Left ventricle myocardium inferior (tissue), 1 donor: Measurements from ENCODE around the gene RCE1. TPM values are rescaled to one million over a fixed set of nuclear protein-coding genes. Genes with fewer than 3 reads are reported as not detected.
A peak's percentile ranks its signal among the peaks of the same experiment; 100 is the strongest.
"Not testable (repeated sequence)": the region's sequence is repeated elsewhere in the genome, so short reads cannot be mapped to it uniquely, and the experiment has no call there.

ENCODE experiments used
- DNase-seq: peaks from one replicate; pipeline ENCODE4 v3.0.0-alpha.2; 2020
- H3K27ac ChIP-seq: fragments of 200-600 bp; replicated peaks from 2 replicates; pipeline ENCODE4 v1.8.0; 2021
- H3K27me3 ChIP-seq: fragments of 200-600 bp; 2 replicates; pipeline ENCODE4 v1.8.0; 2021; ENCODE audit warnings: low read depth
- H3K36me3 ChIP-seq: fragments of 200-600 bp; 2 replicates; pipeline ENCODE4 v1.8.0; 2021
- H3K4me1 ChIP-seq: fragments of 200-600 bp; 2 replicates; pipeline ENCODE4 v1.8.0; 2021
- H3K4me3 ChIP-seq: fragments of 200-600 bp; 2 replicates; pipeline ENCODE4 v1.8.0; 2021; ENCODE audit warnings: mild to moderate bottlenecking, moderate library complexity
- H3K9me3 ChIP-seq: fragments of 200-600 bp; replicated peaks from 2 replicates; pipeline ENCODE4 v1.8.0; 2021
- CTCF ChIP-seq: fragments of 200-600 bp; IDR thresholded peaks from 2 replicates; pipeline ENCODE4 v1.8.0; 2021; ENCODE audit warnings: antibody characterized with exemption, mild to moderate bottlenecking, borderline replicate concordance
- intact Hi-C: fragments of 100-400 bp; cut with micrococcal nuclease; formaldehyde crosslinking; loops from one replicate; pipeline ENCODE4 v1.11.0; 2022
- total RNA-seq: library from RNA; stranded (reverse); fragmentation: NEBNext Ultra II Directional; extraction: Animal tissue kit (Norgen Biotek cat#: 25700); gene quantifications from one replicate; pipeline ENCODE4 v1.2.1, GENCODE V29; 2021
- donor health status: DM: no; HTN: yes; CAD: no; lungs with severe emphysema.

Gene RCE1
- total RNA-seq, 1 donor from 2014 or later, result 5.1 TPM

GRCh38 chr11:66823700-66824099, 19.5 kb upstream of the RCE1 start:
- Histone ChIP-seq H3K27ac (no peak overlapping the region), H3K9me3 (no peaks in the 10 kb centered on the region), H3K4me3 (no peak overlapping the region), H3K36me3 (no peaks in the 10 kb centered on the region), H3K4me1 (no peaks in the 10 kb centered on the region), H3K27me3 (no peaks in the 10 kb centered on the region)
- intact Hi-C loops, result no loop called here
- DNase-seq, result no peak
- TF ChIP-seq CTCF, result no peak

- H3K9me3 ChIP-seq, H3K36me3 ChIP-seq, DNase-seq, H3K4me1 ChIP-seq, H3K4me3 ChIP-seq, H3K27ac ChIP-seq, intact Hi-C loops, H3K27me3 ChIP-seq: not testable (repeated sequence)
These were observed 18.7 kb upstream of the RCE1 start for GRCh38 chr11:66824573-66824972.

- peak overlapping the region; percentile 23 for H3K27ac ChIP-seq
- intact Hi-C loops, result loop anchor here (2.0 kb wide), 1 partner anchor 140 kb away; no protein-coding TSS in a partner anchor
- H3K4me1 ChIP-seq, result peaks cover under 1% of the 10 kb centered on the region
- TF ChIP-seq CTCF, result no peak
- peaks cover 7% of the 10 kb centered on the region for H3K36me3 ChIP-seq
- no peaks in the 10 kb centered on the region for H3K27me3 ChIP-seq
- DNase-seq, result no peak
- H3K9me3 ChIP-seq, result no peaks in the 10 kb centered on the region
- no peak overlapping the region for H3K4me3 ChIP-seq
These were observed 8.7 kb upstream of the RCE1 start for GRCh38 chr11:66834539-66834845.

GRCh38 chr11:66834943-66835342, 8.3 kb upstream of the RCE1 start:
- peaks cover 5% of the 10 kb centered on the region for H3K4me1 ChIP-seq
- no peak for TF ChIP-seq CTCF
- no peaks in the 10 kb centered on the region for H3K27me3 ChIP-seq
- no peak overlapping the region for H3K27ac ChIP-seq
- no peaks in the 10 kb centered on the region for H3K9me3 ChIP-seq
- peaks cover 11% of the 10 kb centered on the region for H3K36me3 ChIP-seq
- DNase-seq, result no peak
- intact Hi-C loops, result loop anchor here (2.0 kb wide), 1 partner anchor 140 kb away; no protein-coding TSS in a partner anchor
- no peak overlapping the region for H3K4me3 ChIP-seq

- H3K4me3 ChIP-seq, result no peak overlapping the region
- DNase-seq, result no peak
- intact Hi-C loops, result loop anchor here (2.0 kb wide), 1 partner anchor 141 kb away; no protein-coding TSS in a partner anchor
These were observed 7.4 kb upstream of the RCE1 start for GRCh38 chr11:66835768-66836405.

More at GRCh38 chr11:66835768-66836405, 7.4 kb upstream of the RCE1 start:
- Histone ChIP-seq H3K4me1 (peaks cover 7% of the 10 kb centered on the region), H3K36me3 (peaks cover 12% of the 10 kb centered on the region), H3K27me3 (no peaks in the 10 kb centered on the region), H3K27ac (no peak overlapping the region), H3K9me3 (no peaks in the 10 kb centered on the region)
- no peak for TF ChIP-seq CTCF
